ENCODE results near the gene SLC25A12.
"Not testable (repeated sequence)": the region's sequence is repeated elsewhere in the genome, so short reads cannot be mapped to it uniquely, and the experiment has no call there.

- TF ChIP-seq CTCF (IDR thresholded peaks at IDR 0.05; ENCODE audit: low read length); EZH2 (optimal IDR thresholded peaks at IDR 0.05; ENCODE audit: low read depth, low read length): not testable (repeated sequence)
These were observed 5.7 kb upstream of the SLC25A12 start for GRCh38 chr2:171899623-171900282.
